Endothelial cell of umbilical vein (primary cell): ENCODE results near the gene ZDHHC6. TPM values are rescaled to one million over a fixed set of nuclear protein-coding genes. Genes with fewer than 3 reads are reported as not detected.

ENCODE experiments used
- BruUV-seq: library from RNA; stranded (reverse); fragments of 400-500 nt; replicated peaks from 2 replicates; lab custom pipeline; 2021; lab: Mats Ljungman, UMichigan
- CTCF ChIA-PET: fragments of 300-600, 350-600 bp; sonication (Branson Sonifier 250); formaldehyde crosslinking; loops from one replicate; lab custom pipeline; 2021; ENCODE audit warnings: antibody characterized with exemption, inconsistent platforms; lab: Charles Lee
- POLR2A ChIA-PET: fragments of 300-600, 350-600 bp; sonication (Branson Sonifier 250); formaldehyde crosslinking; loops from one replicate; lab custom pipeline; 2021; ENCODE audit warnings: antibody characterized with exemption, inconsistent platforms; lab: Charles Lee
- DNase-seq: peaks from one replicate; pipeline ENCODE4 v3.0.0-alpha.2; 2011; ENCODE audit warnings: low read depth, low spot score
- FAIRE-seq: peaks from 2 replicates; lab custom pipeline; 2011; peaks lifted over from hg19 to GRCh38; lab: Jason Lieb, UNC
- H2AFZ ChIP-seq: 2 replicates; pipeline ENCODE4 v1.6.0; 2012; ENCODE audit warnings: low read depth, low read length, control low read depth, inconsistent platforms
- H3K27ac ChIP-seq: 2 replicates; pipeline ENCODE4 v1.5.1; 2011; ENCODE audit warnings: low read depth, mild to moderate bottlenecking, control low read depth, low read length, moderate library complexity; ENCODE audit not compliant: insufficient read depth
- H3K27me3 ChIP-seq, 2 experiments: 2 replicates each; pipeline versions ENCODE4 v1.6.0 to v1.6.1; 2011; ENCODE audit warnings: low read length in 2 of 2, mixed read lengths in 1 of 2; ENCODE audit not compliant: control insufficient read depth in 2 of 2, insufficient read depth in 2 of 2
- H3K36me3 ChIP-seq, 2 experiments: 2 replicates in 1 of 2; 3 replicates in 1 of 2; pipeline ENCODE4 v1.5.1; 2011; ENCODE audit warnings: low read length in 2 of 2, mild to moderate bottlenecking in 1 of 2, moderate library complexity in 1 of 2; ENCODE audit not compliant: control insufficient read depth in 2 of 2, insufficient read depth in 2 of 2; ENCODE audit errors: extremely low read depth in 1 of 2
- H3K4me1 ChIP-seq: 3 replicates; pipeline ENCODE4 v1.5.1; 2011; ENCODE audit warnings: mild to moderate bottlenecking, low read length; ENCODE audit not compliant: control insufficient read depth, insufficient read depth; ENCODE audit errors: extremely low read depth
- H3K4me2 ChIP-seq: 2 replicates; pipeline ENCODE4 v1.6.1; 2011; ENCODE audit warnings: low read length, control low read depth, mixed read lengths; ENCODE audit not compliant: insufficient read depth
- H3K4me3 ChIP-seq, 3 experiments: fragments of 200-600 bp in 1 of 3; sonication (generic), shearing (Covaris generic) in 1 of 3; replicated peaks in 1 of 3; 2 replicates each; pipeline ENCODE4 v1.5.1; 2011 to 2016; ENCODE audit warnings: control low read depth in 3 of 3, low read length in 3 of 3, mild to moderate bottlenecking in 2 of 3, inconsistent platforms in 1 of 3, low read depth in 1 of 3, moderate library complexity in 1 of 3; ENCODE audit not compliant: insufficient read depth in 1 of 3
- H3K79me2 ChIP-seq: 2 replicates; pipeline ENCODE4 v1.6.0; 2012; ENCODE audit warnings: low read length, inconsistent platforms; ENCODE audit not compliant: control insufficient read depth, insufficient read depth
- H3K9ac ChIP-seq: replicated peaks from 2 replicates; pipeline ENCODE3; 2011; ENCODE audit warnings: low read length, control low read depth; ENCODE audit not compliant: insufficient read depth; ENCODE audit errors: extremely low read depth
- H3K9me1 ChIP-seq: replicated peaks from 3 replicates; pipeline ENCODE4 v1.6.0; 2011; ENCODE audit warnings: mild to moderate bottlenecking, low read length; ENCODE audit not compliant: control insufficient read depth, insufficient read depth; ENCODE audit errors: extremely low read depth
- H3K9me3 ChIP-seq: replicated peaks from 2 replicates; pipeline ENCODE4 v1.5.1; 2012; ENCODE audit warnings: low read length, inconsistent platforms; ENCODE audit not compliant: control insufficient read depth, insufficient read depth
- H4K20me1 ChIP-seq: replicated peaks from 2 replicates; pipeline ENCODE3; 2011; ENCODE audit warnings: mild to moderate bottlenecking, low read length; ENCODE audit not compliant: control insufficient read depth, insufficient read depth; ENCODE audit errors: extremely low read depth
- CTCF ChIP-seq, 2 donors: IDR thresholded peaks; 1 replicate in 1 of 2; 2 replicates in 1 of 2; pipeline ENCODE4 v1.5.1; 2011; ENCODE audit warnings: low read length in 2 of 2, mild to moderate bottlenecking in 2 of 2, moderate library complexity in 2 of 2, control low read depth in 1 of 2, inconsistent platforms in 1 of 2, low read depth in 1 of 2; ENCODE audit not compliant: insufficient read depth in 1 of 2; ENCODE audit errors: extremely low read depth in 1 of 2
- EZH2 ChIP-seq: IDR thresholded peaks from 2 replicates; pipeline ENCODE4 v1.6.1; 2012; ENCODE audit warnings: borderline replicate concordance, low read depth, mild to moderate bottlenecking, moderate library complexity, low read length, inconsistent platforms; ENCODE audit not compliant: severe bottlenecking
- FOS ChIP-seq: IDR thresholded peaks from 2 replicates; pipeline ENCODE4 v1.6.1; 2011; ENCODE audit warnings: mild to moderate bottlenecking, low read length, moderate library complexity, borderline replicate concordance; ENCODE audit not compliant: insufficient read depth
- GATA2 ChIP-seq: IDR thresholded peaks from 2 replicates; pipeline ENCODE4 v1.7.0; 2011; ENCODE audit warnings: low read depth, mild to moderate bottlenecking, moderate library complexity, mixed read lengths, low read length; ENCODE audit not compliant: insufficient read length, insufficient read depth
- JUN ChIP-seq: IDR thresholded peaks from 2 replicates; pipeline ENCODE4 v1.6.1; 2011; ENCODE audit warnings: borderline replicate concordance, low read depth; ENCODE audit not compliant: insufficient read length, insufficient read depth
- MAX ChIP-seq: IDR thresholded peaks from 2 replicates; pipeline ENCODE4 v1.6.1; 2011; ENCODE audit not compliant: insufficient read depth, insufficient read length
- MYC ChIP-seq: IDR thresholded peaks from one replicate; pipeline ENCODE4 v1.6.1; 2011; ENCODE audit warnings: mild to moderate bottlenecking, low read depth, low read length
- POLR2A ChIP-seq: IDR thresholded peaks from 2 replicates; pipeline ENCODE4 v1.6.1; 2012; ENCODE audit warnings: low read depth, mild to moderate bottlenecking, control low read depth, low read length
- POLR2AphosphoS5 ChIP-seq: IDR thresholded peaks from 2 replicates; pipeline ENCODE4 v1.6.1; 2012; ENCODE audit warnings: low read depth, mild to moderate bottlenecking, control low read depth, low read length, moderate library complexity; ENCODE audit not compliant: insufficient read depth
- dilution Hi-C: fragments of 300-500 bp; cut with MboI; formaldehyde crosslinking; loops from one replicate; pipeline ENCODE4 v1.15.0; 2019; ENCODE audit warnings: low sequenced_read_pairs; ENCODE audit not compliant: extremely low pct_ligation_motif_present
- intact Hi-C: fragments of 100-400 bp; cut with micrococcal nuclease; formaldehyde crosslinking; loops from one replicate; pipeline ENCODE4 v1.10.0; 2022
- polyA plus RNA-seq, 4 experiments: library from polyadenylated mRNA; depleted of rRNA in 3 of 4; stranded (reverse) in 3 of 4; unstranded in 1 of 4; fragments of >200 nt; gene quantifications; 2 replicates each; pipeline versions ENCODE4 v1.2.1 to v1.2.3, GENCODE V29; 2011 to 2012; ENCODE audit warnings: missing spikeins in 1 of 4
- total RNA-seq: library from RNA; stranded (reverse); gene quantifications from 2 replicates; pipeline ENCODE4 v1.2.3, GENCODE V29; 2021

Gene ZDHHC6
- total and polyA plus RNA-seq, 2 donors (not counting 3 experiments of a cell fraction or from before 2014, with no cell fraction given) = 21.6 to 41.9 TPM

- Histone ChIP-seq H3K36me3 (no peaks in the 10 kb centered on the region), H3K9ac (no peak overlapping the region), H3K9me3 (no peaks in the 10 kb centered on the region), H3K4me2 (no peak overlapping the region), H3K4me3 (no peak overlapping the region), H3K4me1 (peaks cover 6% of the 10 kb centered on the region), H4K20me1 (no peaks in the 10 kb centered on the region), H3K27ac (no peak overlapping the region), H3K27me3 (no peaks in the 10 kb centered on the region), H3K79me2 (no peaks in the 10 kb centered on the region), H2AFZ (no peak overlapping the region), H3K9me1 (no peaks in the 10 kb centered on the region)
- intact Hi-C loops (no loop called here), dilution Hi-C loops (no loop called here)
- DNase-seq = no peak
- no peak for TF ChIP-seq GATA2
- TF ChIP-seq EZH2 = no peak
- TF ChIP-seq JUN = no peak
- TF ChIP-seq MAX = no peak
- TF ChIP-seq POLR2AphosphoS5 = no peak
- TF ChIP-seq CTCF (IDR thresholded peaks at IDR 0.05; ENCODE audit: extremely low read depth in 1 of 2, insufficient read depth in 1 of 2, low read depth in 1 of 2, low read length in 2 of 2) = no peak
- no peak for TF ChIP-seq FOS
- TF ChIP-seq POLR2A = no peak
- no peak for TF ChIP-seq MYC
- no TSS peak for BruUV-seq
- ChIA-PET CTCF (interaction anchor here (0.7 kb wide), 1 partner anchor 16 kb away, joined by 3 read pairs; no protein-coding TSS in a partner anchor), POLR2A (no interaction called here)
- no peak for FAIRE-seq
These were observed 37.0 kb downstream of the ZDHHC6 start for GRCh38 chr10:112409755-112410154.
